Measurements from ENCODE around the gene RTN4.

RTN4 gene

GRCh38 chr2:55031505-55031904, 18.7 kb downstream of the RTN4 start:
- no peak for DNase-seq

GRCh38 chr2:55030766-55031165, 19.5 kb downstream of the RTN4 start:
- no peak for DNase-seq

- DNase-seq: no peak
Measured at GRCh38 chr2:55029098-55029497, 21.2 kb downstream of the RTN4 start.

- no peak for DNase-seq
Measured at GRCh38 chr2:55027226-55027625, 23.0 kb downstream of the RTN4 start.

GRCh38 chr2:55026202-55026601, 24.0 kb downstream of the RTN4 start:
- no peak for DNase-seq

- no peak for DNase-seq
Measured at GRCh38 chr2:55025627-55026026, 24.6 kb downstream of the RTN4 start.

- DNase-seq: no peak
Measured at GRCh38 chr2:55025082-55025481, 25.2 kb downstream of the RTN4 start.

GRCh38 chr2:55022476-55022875, 27.8 kb downstream of the RTN4 start:
- no peak for DNase-seq

- DNase-seq: no peak
Measured at GRCh38 chr2:55019526-55020258, 30.6 kb downstream of the RTN4 start.

GRCh38 chr2:55018619-55019018, 31.6 kb downstream of the RTN4 start:
- DNase-seq: no peak

GRCh38 chr2:55017880-55018279, 32.4 kb downstream of the RTN4 start:
- DNase-seq: no peak

- DNase-seq: no peak
Measured at GRCh38 chr2:55017428-55017827, 32.8 kb downstream of the RTN4 start.

GRCh38 chr2:55014962-55015939, 35.0 kb downstream of the RTN4 start:
- peak; percentile 51 for DNase-seq

- DNase-seq: no peak
Measured at GRCh38 chr2:55013936-55014335, 36.3 kb downstream of the RTN4 start.

- no peak for DNase-seq
Measured at GRCh38 chr2:55012672-55013484, 37.4 kb downstream of the RTN4 start.

GRCh38 chr2:55011831-55012671, 38.2 kb downstream of the RTN4 start:
- DNase-seq: no peak

- no peak for DNase-seq
Measured at GRCh38 chr2:55010915-55011314, 39.3 kb downstream of the RTN4 start.

- DNase-seq: peak; percentile 26
Measured at GRCh38 chr2:55010149-55010591, 40.1 kb downstream of the RTN4 start.

GRCh38 chr2:55009277-55010060, 40.8 kb downstream of the RTN4 start:
- no peak for DNase-seq

- DNase-seq: no peak
Measured at GRCh38 chr2:55006306-55006705, 43.9 kb downstream of the RTN4 start.

All from NCI-H2227 treated with DMSO at 0.1 percent for 48 hours (cell line).